ENCODE measurements around the gene GPR162. TPM values are rescaled to one million over a fixed set of nuclear protein-coding genes. Genes with fewer than 3 reads are reported as not detected.

GPR162 gene
- total and polyA plus RNA-seq, 10 of the 15 experiments (the other 5 are each of a cell fraction or from before 2014, with no cell fraction given): not detected

GRCh38 chr12:6796576-6796975 is 25.0 kb upstream of the GPR162 start (continued):
- TF ChIP-seq CTCF (IDR thresholded peaks at IDR 0.05 in 2 of 3, conservative IDR thresholded peaks at IDR 0.05 in 1 of 3; ENCODE audit: control insufficient read depth in 2 of 3, extremely low read depth in 1 of 3, insufficient read depth in 1 of 3, low read depth in 3 of 3, low read length in 3 of 3): no peak

- Histone ChIP-seq H3K27me3 (replicated peaks in 1 of 2; ENCODE audit: control insufficient read depth in 2 of 2, insufficient read depth in 2 of 2, low read length in 1 of 2) (no peaks in the 10 kb centered on the region; a peak in 1 of 4 replicates), H3K4me2 (ENCODE audit: control insufficient read depth, insufficient read depth) (no peak overlapping the region), H3K36me3 (ENCODE audit: control insufficient read depth in 2 of 2, insufficient read depth in 2 of 2, low read length in 1 of 2) (no peaks in the 10 kb centered on the region), H3K9me3 (replicated peaks; ENCODE audit: control insufficient read depth, insufficient read depth, low read length) (no peaks in the 10 kb centered on the region), H3K27ac (ENCODE audit: control insufficient read depth, insufficient read depth) (no peak overlapping the region), H3K9ac (ENCODE audit: control insufficient read depth, insufficient read depth, low read length) (no peak overlapping the region), H3K4me3 (no peak overlapping the region), H3K4me1 (ENCODE audit: control insufficient read depth, insufficient read depth, low read length) (no peaks in the 10 kb centered on the region), H3K79me2 (ENCODE audit: control insufficient read depth, insufficient read depth, low read length) (no peaks in the 10 kb centered on the region), H4K20me1 (ENCODE audit: control insufficient read depth, insufficient read depth) (no peaks in the 10 kb centered on the region), H2AFZ (ENCODE audit: control insufficient read depth, low read depth, low read length) (no peak overlapping the region)
- in situ Hi-C loops (cut with MboI) (no loop called here), intact Hi-C loops (cut with micrococcal nuclease; ENCODE audit: unreplicated experiment) (no loop called here)
- DNase-seq (ENCODE audit: low read depth, low spot score): no peak
- ChIA-PET SMC1A (ENCODE audit: uncharacterized antibody, unreplicated experiment) (no interaction called here), RAD21 (ENCODE audit: unreplicated experiment) (no interaction called here), CTCF (interaction anchor here (1.1 kb wide), 1 partner anchor 9 kb away, joined by 3 read pairs; the partner anchor contains the start of gene CD4), POLR2A (interaction anchor here (1.0 kb wide), 2 partner anchors 19 to 44 kb away, joined by 3 read pairs; no protein-coding TSS in a partner anchor)
- FAIRE-seq: no peak
- WGBS (ENCODE audit: insufficient coverage, insufficient replicate concordance, low lambda C conversion rate, missing lambda C conversion rate): 62% methylated on average over 5 of the region's 5 CpGs
- TF ChIP-seq PKNOX1 (IDR thresholded peaks at IDR 0.05) (peak; percentile 82), ESRRA (IDR thresholded peaks at IDR 0.05; ENCODE audit: low read length) (no peak), ZNF207 (IDR thresholded peaks at IDR 0.05; ENCODE audit: borderline replicate concordance) (no peak), IRF5 (IDR thresholded peaks at IDR 0.05; ENCODE audit: borderline replicate concordance) (no peak)
- ATAC-seq: no peak
- BruUV-seq (replicated peaks): no TSS peak
These were observed 22.5 kb upstream of the GPR162 start for GRCh38 chr12:6799147-6799546.

All from GM12878 (cell line).